KOPT-K1 (cell line): ENCODE data around the gene ADAMTS9.

ENCODE experiments used
- H3K27ac ChIP-seq: fragments of 200-600 bp; sonication (generic); 2 replicates; pipeline ENCODE4 v1.5.1; 2016; ENCODE audit warnings: antibody characterized with exemption, mild to moderate bottlenecking, low read depth, low read length; ENCODE audit not compliant: poor library complexity, severe bottlenecking
- H3K36me3 ChIP-seq: fragments of 200-600 bp; sonication (generic); 2 replicates; pipeline ENCODE4 v1.5.1; 2017; ENCODE audit warnings: antibody characterized with exemption, mild to moderate bottlenecking, low read length, moderate library complexity; ENCODE audit not compliant: insufficient read depth
- H3K9me3 ChIP-seq: fragments of 200-600 bp; sonication (generic); 2 replicates; pipeline ENCODE4 v1.5.1; 2017; ENCODE audit warnings: antibody characterized with exemption, low read length, mild to moderate bottlenecking; ENCODE audit not compliant: insufficient read depth, poor library complexity, severe bottlenecking

The ADAMTS9 gene

GRCh38 chr3:64473466-64473865 is 214.3 kb downstream of the ADAMTS9 start:
- no peaks in the 10 kb centered on the region for H3K36me3 ChIP-seq
- H3K27ac ChIP-seq: no peak overlapping the region
- H3K9me3 ChIP-seq: no peaks in the 10 kb centered on the region

- H3K27ac ChIP-seq: no peak overlapping the region
- H3K9me3 ChIP-seq: no peaks in the 10 kb centered on the region
- H3K36me3 ChIP-seq: no peaks in the 10 kb centered on the region
Observed at GRCh38 chr3:64470436-64470835, 217.4 kb downstream of the ADAMTS9 start.

DNA sequence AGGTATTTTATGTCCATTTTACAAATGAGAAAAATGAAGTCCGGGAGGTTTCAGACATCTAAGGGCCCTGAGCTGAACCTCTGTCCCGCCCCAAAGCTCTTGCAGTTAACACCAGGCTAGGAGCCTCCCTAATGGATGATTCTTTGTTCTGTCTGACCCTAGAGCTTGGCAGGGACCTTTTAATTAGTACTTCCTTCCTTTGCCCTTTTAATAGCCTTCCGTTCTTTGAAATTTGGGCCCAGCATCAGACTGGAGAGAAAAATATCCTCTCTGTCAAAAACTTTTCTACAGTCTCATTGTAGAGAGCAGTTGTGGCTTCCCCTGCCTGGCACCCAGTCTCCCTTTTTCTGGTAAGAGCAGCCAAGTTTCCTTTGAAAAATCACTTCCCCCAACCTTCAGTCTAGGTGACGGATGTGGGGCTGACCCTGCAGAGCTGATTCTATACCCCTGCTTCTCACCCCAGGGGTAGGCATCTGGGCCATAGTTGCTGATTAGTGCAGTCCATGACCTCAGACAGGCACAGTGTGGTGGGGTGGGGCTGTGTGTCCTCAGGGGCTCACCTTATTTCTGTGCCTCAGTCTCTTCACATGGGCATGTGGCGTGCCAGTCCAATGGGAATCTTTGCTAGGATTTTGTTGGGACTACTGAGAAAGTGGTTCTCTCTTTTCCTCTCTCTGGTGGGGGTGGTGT is 220.4 kb downstream of the ADAMTS9 start:
- Histone ChIP-seq H3K36me3 (no peaks in the 10 kb centered on the region), H3K27ac (no peak overlapping the region)

More for the DNA sequence above, 220.4 kb downstream of the ADAMTS9 start:
- no peaks in the 10 kb centered on the region for H3K9me3 ChIP-seq
